ENCODE results near the gene CST3. TPM values are rescaled to one million over a fixed set of nuclear protein-coding genes. Genes with fewer than 3 reads are reported as not detected.
A peak's percentile ranks its signal among the peaks of the same experiment; 100 is the strongest.

The CST3 gene
- total and polyA plus RNA-seq, 7 donors, result 344 to 1,250 (median 693) TPM

DNA sequence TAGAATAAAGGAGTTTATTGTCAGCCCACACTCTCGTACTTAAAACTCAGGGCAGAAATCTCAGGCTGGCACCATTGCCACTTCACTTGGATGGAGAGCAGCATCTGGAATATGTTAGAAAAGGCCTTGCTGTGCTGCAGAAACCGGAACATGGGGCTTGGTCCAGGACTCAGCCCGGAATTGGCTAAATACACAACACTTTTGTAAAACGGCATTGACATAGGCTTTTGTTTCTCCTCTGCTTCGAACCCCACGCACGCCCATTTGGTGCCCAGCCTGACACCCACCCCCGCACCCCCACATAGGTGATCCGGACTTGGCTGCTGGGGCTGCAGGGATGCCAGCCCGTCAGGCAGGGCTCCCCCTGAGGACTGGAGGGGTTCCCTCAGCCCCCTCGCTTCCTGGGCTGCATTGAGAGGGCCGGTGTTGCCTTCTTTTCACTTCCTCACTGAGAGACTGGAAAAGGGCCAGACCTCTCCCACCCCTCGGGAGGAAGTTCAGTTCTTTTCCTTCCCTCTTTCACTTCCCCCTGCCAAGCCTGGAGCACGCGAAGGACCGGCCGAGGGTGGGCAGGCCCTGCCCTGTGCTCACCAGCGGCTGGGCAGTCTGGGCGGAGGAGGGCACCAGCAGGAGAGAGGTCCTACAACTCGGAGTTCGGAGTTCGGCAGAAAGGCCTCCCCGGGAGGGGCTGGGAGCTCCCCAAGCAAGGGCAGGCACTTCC, 17.9 kb upstream of the CST3 start:
- peak overlapping the region; percentile 64 to 76 (median 74) for H3K27ac ChIP-seq
- WGBS, 2 donors, result 45 to 73% methylated on average over 23 of the region's 23 CpGs
- H3K36me3 ChIP-seq, result no peaks in the 10 kb centered on the region

GRCh38 chr20:23654717-23655116, 17.0 kb upstream of the CST3 start:
- H3K4me3 ChIP-seq, result no peak overlapping the region
- DNase-seq, result no peak
- no peaks in the 10 kb centered on the region for H3K9me3 ChIP-seq
- WGBS, 2 donors, result 56 to 67% methylated on average over 4 of the region's 4 CpGs
- H3K4me1 ChIP-seq, result peaks cover 0 to 30% (median 20%) of the 10 kb centered on the region in 4 donors
- TF ChIP-seq EP300 (IDR thresholded peaks at IDR 0.05), result no peak
- TF ChIP-seq CTCF (IDR thresholded peaks at IDR 0.05), result no peak
- no peak for TF ChIP-seq POLR2AphosphoS5 (IDR thresholded peaks at IDR 0.05)
- no peak for TF ChIP-seq POLR2A (IDR thresholded peaks at IDR 0.05)
- no peaks in the 10 kb centered on the region for H3K27me3 ChIP-seq
- intact Hi-C loops (cut with DNase I), result no loop called here
- H3K36me3 ChIP-seq, result no peaks in the 10 kb centered on the region
- peak overlapping the region; percentile 64 to 76 (median 74) for H3K27ac ChIP-seq

More for the DNA sequence above, 17.9 kb upstream of the CST3 start:
- H3K9me3 ChIP-seq, result no peaks in the 10 kb centered on the region
- DNase-seq, result peak; percentile 85
- peak overlapping the region in 3 of 4 donors; percentile 7 to 23 (median 16) for H3K4me3 ChIP-seq
- no peaks in the 10 kb centered on the region for H3K27me3 ChIP-seq
- intact Hi-C loops (cut with DNase I), result no loop called here
- TF ChIP-seq POLR2AphosphoS5 (IDR thresholded peaks at IDR 0.05) (peak in 1 of 4 donors; percentile 6), POLR2A (IDR thresholded peaks at IDR 0.05) (no peak), CTCF (IDR thresholded peaks at IDR 0.05) (no peak), EP300 (IDR thresholded peaks at IDR 0.05) (no peak)
- peaks cover 0 to 37% (median 20%) of the 10 kb centered on the region in 4 donors for H3K4me1 ChIP-seq

DNA sequence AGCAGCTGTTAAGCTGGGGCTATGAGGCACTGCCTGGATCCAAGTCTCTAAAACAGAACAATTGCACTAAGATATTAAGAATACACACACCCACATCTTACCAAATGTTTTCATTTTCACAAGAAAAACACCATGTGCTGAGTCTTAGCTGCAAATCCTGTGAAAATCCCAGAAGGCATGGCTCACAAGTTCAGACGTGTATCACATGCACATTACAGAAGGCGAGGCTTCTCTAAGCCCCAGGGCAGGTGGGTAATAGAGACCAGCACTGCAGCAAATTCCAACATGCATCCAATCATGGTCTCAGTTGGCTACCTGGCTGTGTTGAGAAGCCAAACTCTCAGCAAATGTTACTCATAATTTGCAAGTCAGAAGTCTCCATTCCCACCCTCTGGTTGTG, 16.2 kb upstream of the CST3 start:
- Histone ChIP-seq H3K4me3 (no peak overlapping the region), H3K27ac (peak overlapping the region in 2 of 4 donors; percentile 48 to 72), H3K4me1 (peaks cover 0 to 30% (median 20%) of the 10 kb centered on the region in 4 donors), H3K36me3 (no peaks in the 10 kb centered on the region), H3K27me3 (no peaks in the 10 kb centered on the region), H3K9me3 (no peaks in the 10 kb centered on the region)
- no peak for TF ChIP-seq CTCF (IDR thresholded peaks at IDR 0.05)
- TF ChIP-seq EP300 (IDR thresholded peaks at IDR 0.05), result no peak
- no peak for TF ChIP-seq POLR2AphosphoS5 (IDR thresholded peaks at IDR 0.05)
- TF ChIP-seq POLR2A (IDR thresholded peaks at IDR 0.05), result no peak
- 74 to 80% methylated on average over 2 of the region's 2 CpGs for WGBS, 2 donors
- DNase-seq, result no peak
- intact Hi-C loops (cut with DNase I), result no loop called here

DNA sequence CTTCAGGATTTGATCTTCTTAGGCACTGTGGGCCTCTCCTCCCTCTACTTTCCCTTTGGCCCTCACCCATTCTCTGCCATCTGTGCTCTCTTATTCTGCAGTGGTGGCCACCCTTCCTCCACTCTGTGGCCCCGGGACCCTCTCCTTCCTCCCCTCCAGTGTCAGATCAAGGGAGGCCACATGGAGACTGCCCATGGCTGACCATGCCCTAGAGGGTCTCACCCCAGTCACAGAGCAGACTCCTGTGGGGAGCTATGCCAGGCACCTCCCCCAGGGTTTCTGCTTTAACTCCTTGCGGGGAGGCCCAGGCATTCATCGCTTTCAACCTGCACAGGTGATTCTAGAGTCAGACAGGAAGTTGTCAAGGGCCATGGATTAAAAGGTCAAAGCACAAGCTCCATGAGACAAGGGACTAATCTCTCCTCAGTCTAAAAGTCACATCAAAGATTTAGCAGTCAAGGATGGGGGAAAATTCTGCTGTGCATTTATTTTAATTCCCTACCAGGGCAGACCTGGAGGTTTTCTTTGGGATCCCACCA, 15.7 kb upstream of the CST3 start:
- H3K27me3 ChIP-seq, result no peaks in the 10 kb centered on the region
- no peak for TF ChIP-seq CTCF (IDR thresholded peaks at IDR 0.05)
- no peak for TF ChIP-seq EP300 (IDR thresholded peaks at IDR 0.05)
- TF ChIP-seq POLR2A (IDR thresholded peaks at IDR 0.05), result no peak
- no peak for TF ChIP-seq POLR2AphosphoS5 (IDR thresholded peaks at IDR 0.05)
- no peaks in the 10 kb centered on the region for H3K9me3 ChIP-seq
- intact Hi-C loops (cut with DNase I), result no loop called here
- no peak for DNase-seq
- H3K4me1 ChIP-seq, result peaks cover 0 to 30% (median 20%) of the 10 kb centered on the region in 4 donors
- no peak overlapping the region for H3K27ac ChIP-seq
- H3K4me3 ChIP-seq, result no peak overlapping the region
- WGBS, 2 donors, result 93% methylated on average over 3 of the region's 3 CpGs
- H3K36me3 ChIP-seq, result no peaks in the 10 kb centered on the region
